SIG-M5 treated with dmso at 0.1 percent for 504 hours (cell line): Measurements from ENCODE around the gene EFL1.

Experiments
- DNase-seq: peaks from one replicate; lab custom pipeline; 2025; ENCODE audit not compliant: unreplicated experiment; lab: John Stamatoyannopoulos, UW

EFL1 gene

DNA sequence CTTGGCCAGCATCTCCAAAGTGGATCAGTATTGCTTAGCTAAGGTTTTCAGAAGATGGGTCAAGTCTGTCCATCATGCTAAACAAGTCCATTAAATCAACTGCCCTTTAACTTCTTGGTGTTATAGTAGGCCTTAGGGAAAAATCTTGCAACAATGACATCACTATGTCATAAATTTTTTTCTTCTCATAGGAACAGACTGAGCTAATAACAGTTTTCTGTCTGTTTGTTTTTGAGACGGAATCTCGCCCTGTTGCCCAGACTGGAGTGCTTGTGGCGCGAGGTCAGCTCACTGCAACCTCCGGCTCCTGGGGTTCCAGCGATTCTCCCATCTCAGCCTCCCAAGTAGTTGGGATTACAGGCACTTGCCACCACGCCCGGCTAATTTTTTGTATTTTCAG, 94.2 kb downstream of the EFL1 start:
- no peak for DNase-seq

DNA sequence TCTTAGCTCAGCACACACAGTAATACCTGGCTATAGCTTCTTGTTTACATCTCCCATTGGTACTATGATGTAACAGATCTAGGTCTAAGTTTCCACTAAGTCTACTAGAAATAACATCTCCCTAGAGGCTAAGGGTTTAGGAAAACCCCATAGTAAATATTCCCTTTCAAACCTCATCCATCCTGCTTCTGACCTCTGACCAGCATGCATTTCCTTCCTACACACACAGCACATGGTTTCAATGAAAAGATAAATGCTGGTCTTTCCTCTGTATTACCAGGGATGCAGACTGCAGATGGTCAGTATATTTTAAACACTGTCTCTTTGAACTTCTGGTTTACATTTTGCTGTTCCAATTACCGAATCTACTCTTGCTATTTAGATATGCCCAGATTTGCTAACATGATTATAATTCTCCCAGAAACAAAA, 96.6 kb downstream of the EFL1 start:
- DNase-seq, result no peak

DNA sequence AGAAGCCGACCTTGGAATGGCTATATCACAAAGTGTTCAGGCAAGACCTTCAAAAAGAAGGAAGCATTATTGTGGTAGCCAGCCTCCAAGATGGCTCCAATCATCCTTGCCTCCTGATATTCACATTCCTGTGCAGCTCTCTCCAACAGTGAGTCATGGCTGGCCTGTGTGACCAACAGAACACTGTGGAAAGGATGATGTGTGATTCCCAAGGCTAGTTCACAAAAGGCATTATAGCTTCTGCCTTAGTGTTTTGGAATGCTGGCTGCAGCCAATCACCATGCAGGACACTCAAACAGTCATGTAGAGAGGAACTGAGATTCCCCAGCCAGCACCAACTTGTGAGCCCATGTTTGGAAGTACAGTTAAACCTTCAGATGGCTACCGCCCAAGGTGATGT, 102.6 kb downstream of the EFL1 start:
- no peak for DNase-seq

DNA sequence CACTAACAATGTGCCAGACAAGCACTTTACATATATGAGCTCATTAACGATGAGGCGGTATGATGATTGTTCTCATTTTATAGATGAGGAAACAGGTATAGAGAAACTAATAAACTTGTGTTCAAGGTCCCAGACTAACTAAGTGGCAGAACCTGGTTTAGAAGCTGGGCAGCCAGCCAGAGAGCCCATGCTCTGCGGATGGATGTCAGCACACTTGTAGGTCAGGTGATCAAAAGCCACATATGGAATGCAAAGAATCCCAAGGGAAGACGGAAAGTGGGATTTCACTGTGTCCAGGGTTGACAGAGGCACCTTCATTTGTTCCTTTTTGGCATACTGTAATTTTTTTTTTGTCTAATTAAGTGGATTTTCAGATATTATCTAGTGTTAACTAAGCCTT, 103.7 kb downstream of the EFL1 start:
- DNase-seq, result no peak

DNA sequence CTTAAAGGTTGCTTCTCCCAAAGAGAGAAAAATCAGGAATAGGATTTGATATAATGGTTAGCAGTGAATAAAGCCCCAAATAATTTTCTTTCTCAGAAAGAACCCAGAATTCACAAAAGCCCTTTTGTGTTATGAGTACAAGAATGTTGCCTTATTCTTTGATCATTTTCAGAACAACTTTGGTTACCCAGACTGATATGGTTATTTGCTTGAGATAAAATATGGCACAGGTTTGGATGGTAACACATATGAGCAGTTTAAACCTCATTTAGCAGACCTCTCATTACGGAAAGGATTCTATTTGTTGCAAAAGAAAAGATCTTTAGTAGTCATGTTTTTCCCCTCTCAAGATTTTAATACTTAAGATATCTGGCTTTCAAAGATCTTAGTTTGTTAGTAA, 111.9 kb downstream of the EFL1 start:
- DNase-seq, result no peak

DNA sequence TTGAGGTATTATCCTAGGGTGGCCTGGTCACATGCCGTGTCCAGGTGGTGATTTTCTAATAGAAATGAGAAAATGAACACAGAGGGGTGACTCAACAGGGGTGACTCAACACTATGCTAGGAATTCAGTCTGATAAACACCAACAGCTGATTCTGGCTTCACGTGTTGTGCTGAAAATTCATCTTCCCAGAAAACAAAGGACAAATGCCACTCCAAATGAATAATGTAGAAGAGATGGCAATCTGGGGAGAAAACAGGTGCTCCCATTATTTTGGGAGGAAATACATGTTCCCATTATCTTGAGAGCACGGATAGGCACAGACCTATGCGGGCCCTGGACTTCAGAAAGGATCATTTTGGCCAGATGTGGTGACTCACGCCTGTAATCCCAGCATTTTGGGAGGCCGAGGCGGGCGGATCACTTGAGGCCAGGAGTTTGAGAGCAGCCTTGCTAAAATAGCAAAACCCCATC, 115.5 kb downstream of the EFL1 start:
- DNase-seq, result no peak

DNA sequence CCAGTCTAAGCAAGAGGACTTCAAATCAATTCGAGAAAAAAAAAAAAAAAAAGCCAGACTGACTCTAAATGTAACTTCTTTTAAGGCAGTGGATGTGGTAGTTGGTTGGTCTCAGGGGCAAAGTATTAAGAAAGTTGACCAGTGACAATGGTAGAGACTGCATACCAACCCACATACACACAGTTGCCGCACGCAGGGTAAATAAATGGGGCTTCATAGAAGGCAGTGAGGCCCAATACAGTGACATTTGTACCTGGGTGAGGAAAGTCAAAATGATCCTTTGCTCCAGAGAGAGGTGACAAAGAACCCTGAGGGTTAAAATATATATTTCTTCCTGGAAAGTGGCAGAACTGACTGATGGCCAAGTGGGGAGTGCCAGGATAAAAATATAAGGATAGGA, 116.0 kb downstream of the EFL1 start:
- DNase-seq, result no peak

DNA sequence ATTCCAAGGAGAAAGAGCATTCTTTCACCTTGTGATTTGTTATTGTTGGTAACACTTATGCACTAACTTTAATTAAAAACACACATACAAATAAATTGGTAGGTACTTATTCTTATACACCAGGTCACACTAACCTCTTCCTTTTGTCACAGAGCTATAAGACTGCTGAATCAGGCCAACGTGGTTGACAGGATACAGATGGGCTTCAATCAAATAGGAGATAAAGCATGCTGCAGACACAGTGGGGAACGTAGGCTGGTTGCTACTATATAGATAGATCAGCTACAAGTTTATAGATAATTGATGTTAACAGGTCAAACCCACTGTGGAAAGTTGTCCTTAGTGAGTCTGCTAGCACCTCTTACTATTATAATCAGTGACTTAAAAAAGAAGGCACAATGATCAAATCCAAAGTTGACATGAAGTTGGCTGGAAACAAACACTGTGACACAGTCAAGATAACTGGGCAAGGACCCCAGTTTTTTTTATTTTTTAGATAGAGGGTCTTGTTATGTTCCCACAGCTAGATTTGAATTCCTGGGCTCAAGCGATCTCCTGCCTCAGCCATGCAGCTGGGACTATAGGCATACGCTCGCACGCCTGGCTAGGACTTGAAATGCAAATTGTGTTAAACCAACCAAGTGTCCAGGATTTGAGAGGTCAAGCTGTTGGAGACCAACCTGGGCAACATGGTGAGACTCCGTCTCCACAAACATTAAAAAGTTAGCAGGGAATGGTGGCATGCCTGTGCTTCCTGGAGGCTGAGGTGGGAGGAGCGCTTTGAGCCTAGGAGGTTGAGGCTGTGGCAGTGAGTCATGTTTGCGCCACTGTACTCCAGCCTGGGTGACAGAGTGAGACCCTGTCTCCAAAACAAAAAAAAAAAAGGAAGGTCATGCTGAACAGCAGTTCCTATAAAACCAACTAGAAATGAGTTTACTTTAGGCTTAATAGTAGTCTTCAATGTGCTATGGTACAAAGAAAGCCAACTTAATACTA, 118.8 kb downstream of the EFL1 start:
- no peak for DNase-seq

DNA sequence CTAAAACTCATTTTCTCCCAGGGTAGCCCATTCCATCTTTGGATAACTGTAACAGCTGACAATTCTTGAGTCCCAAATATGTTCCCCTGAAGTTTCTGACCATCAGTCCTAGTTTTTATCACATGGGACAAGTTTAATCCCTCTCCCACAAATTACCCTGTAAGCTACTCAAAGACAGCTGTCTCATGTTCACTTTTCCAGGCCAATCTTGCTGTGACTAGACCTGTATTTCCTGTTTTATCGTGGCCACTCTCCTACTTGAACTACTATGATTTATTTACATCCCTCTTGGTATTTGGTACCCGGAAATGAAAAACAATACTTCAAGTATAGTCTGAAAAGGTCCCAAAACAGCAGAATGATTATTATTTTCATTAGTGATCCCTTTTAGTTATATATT, 121.6 kb downstream of the EFL1 start:
- DNase-seq, result peak; percentile 53

DNA sequence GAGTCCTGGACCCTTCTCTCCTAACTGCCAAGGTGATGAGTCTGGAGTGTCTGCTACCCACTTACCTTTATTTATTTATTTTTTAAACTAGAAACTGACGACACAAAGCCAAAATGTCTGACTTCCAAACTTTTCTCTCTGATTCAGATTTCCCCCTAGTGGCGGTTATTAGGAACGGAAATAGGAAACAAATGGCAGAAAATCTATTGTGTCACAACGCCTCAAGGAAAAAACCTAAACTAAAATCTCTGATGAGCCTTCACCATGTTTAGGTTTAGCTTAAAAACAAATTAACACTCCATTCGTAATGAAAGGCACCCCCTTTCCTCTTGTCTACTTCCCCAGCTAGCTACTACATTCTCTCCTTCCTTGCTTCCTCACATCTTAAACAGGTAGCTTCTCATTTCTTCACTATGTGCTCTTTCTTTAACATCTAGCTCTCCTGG, 122.7 kb downstream of the EFL1 start:
- DNase-seq, result peak; percentile 54

DNA sequence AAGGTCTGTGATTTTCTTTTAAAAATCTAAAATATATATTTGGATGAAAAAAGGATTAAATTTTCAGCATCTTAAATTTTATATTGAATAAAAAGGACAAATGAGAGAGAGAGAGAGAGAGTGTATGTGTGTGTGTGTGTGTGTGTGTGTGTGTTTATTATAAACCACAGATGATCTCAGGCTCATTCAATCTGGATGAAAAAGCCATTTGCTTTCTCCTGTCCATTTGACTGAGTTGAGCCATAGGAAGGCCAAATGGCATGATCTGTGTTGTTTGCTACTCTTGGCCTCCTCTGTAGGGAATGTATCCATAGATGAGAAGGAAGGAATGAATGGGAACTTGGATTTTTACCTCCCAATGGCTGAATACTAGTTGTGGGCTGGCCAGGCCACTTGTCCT, 124.2 kb downstream of the EFL1 start:
- no peak for DNase-seq

DNA sequence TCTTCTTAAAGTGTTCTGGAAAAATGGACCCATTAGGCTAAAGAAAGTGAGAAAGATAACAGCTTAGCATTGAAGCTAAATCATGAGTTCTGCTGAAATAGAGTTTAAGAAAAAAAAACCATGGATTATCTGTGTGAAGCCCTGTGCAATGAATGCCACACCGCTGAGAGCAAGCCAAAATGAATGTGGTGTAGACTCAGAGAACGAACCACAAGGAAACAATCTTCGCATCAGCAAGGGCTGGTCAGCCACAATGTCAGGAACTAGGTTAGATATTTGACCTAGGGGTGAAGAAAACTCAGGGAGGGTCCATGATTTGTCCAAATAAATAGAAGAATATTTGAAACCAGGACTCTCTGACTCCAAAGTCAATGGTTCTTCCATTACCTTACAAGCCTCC, 125.3 kb downstream of the EFL1 start:
- DNase-seq, result no peak

DNA sequence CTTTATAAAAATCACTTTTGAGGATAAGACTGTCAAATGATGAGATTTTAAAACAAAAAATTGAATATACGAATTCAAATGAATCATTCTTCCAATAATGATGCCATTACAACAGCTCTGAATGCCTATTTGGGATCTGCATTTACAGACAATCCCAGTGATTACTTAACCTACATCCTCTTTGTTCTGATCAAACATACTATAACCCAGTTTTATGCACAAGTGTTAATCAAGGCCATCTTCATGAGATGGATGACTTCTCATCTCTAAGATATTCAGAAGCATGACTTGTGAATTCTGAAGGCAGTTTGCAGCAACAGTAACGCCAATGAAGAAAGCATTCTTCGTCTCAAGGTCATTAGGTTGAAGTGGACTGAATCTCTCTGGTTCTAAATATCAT, 126.4 kb downstream of the EFL1 start:
- no peak for DNase-seq

DNA sequence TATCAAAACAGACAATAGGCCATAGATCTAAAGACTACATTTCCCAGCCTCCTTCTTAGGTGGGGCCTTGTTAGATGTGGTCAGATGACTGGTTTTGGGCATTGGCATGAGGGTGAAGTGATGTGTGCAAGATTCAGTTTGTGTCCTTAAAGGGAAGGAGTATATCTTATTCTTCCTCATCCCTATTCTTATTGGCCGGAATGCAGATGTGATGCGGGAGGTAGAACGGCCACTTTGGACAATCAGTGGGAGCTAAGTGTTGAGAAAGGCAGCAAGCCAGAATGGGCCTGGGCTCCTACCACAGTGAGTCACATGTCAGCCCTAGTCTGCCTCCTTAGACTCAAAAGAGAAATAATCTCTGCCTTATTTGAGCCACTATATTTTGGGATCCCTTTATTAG, 126.9 kb downstream of the EFL1 start:
- no peak for DNase-seq

DNA sequence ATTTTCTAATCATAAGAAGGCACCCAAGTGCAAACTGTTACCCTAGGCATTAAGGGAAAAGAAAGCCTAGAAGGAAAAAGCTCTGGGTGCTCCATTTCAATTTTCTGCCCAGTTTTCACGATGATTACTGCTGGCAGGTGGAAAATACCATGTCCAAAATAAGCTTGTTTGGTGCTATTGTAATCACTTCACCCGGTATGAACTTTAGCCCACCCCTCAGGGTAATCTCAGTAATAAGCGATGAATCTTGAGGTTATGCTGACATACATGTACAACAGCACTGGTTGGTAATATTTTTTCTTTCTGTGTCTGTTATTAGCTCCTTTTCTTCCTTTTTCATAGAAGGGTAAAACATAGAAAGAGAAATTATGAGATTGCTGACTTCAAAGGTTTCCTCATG, 128.1 kb downstream of the EFL1 start:
- DNase-seq, result no peak

DNA sequence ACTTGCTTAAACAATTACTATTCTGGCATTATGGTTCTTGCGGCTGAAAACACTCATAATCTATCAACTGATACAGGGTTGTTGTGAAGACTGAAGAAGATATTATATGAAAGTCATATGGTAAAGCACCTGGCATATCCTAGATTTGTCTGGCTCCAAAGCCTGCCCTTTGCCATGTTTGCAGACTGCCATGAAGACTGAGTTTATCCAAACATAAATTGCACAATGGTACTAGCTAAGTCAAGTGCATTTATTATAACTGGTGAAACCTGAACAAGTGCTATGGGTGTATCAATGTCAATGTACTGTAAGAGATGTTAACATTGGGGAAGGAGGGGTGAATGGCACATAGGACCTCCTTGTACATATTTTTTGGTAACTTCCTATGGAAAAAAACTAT, 129.3 kb downstream of the EFL1 start:
- DNase-seq, result no peak

DNA sequence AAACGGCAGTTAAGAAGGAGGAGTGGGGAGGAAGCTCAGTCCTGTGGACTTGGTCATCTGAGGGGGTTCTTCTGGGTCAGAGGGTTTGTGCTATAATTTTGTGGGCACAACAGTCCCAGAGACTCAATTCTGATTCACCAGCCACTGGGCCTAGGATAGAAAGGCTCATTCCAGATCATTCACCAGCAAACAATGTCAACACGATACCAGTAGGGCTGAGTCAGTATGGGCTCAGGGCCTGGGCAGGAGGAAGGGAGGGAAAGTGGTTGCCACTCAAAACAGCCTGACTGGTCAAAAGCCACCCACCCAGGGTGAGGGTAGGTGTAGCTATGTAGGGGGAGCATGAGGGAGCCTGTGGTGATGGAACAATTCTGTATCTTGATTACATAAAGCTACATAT, 129.8 kb downstream of the EFL1 start:
- no peak for DNase-seq

DNA sequence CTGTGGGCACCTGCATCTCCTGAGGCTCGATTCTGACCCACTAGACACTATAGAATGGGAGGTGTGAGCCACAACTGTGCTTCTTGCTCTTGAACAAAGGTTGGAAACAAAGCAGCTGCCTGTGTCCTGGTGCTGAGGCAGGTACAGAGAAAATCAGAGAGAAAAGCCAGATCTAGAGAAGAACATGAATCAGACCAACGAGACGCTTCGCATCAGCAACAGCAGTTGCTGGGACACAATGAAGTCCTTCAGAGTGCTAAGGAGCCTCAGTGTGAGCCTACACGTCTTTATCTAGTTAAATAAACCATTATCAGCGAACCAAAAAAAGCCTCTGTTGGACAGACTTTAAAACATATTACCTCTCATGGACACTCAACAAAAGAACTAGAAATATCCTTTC, 130.4 kb downstream of the EFL1 start:
- DNase-seq, result no peak

DNA sequence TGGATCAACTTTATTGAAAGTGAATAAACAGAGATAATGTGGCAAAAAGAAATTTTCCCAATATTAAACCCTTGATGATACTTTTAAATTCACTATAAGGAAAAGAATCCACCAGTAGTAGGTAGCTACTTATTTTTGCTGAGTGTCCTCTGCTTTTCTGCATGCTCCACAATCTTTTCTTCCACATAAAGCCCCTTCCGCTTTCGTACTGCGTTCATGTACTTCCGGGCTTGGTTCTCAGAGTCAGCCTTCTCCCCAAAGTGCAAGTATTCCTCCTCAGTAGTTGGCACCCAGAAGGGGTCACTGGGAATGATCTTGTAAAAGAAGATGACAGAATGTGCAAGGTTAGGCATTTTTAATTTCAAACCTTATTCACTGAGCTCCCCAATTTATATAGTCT, 132.3 kb downstream of the EFL1 start:
- DNase-seq, result no peak

DNA sequence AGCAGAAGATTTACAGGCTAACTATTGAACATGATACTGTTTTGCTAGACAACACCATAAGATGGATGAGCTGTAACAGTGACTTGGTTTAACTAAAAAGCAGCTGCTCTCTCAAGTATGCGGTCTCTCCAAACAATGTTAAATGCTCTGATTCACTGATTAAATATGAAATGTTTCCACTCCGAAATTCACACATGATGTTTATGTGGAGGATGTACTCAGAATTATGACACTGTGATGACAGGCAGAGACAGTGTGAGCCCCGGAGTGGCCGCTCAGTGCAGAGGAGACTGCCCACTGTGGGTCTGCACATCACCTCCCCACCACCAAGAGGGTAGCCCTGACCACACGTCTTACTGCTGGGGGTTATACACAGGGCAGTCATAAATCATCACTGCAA, 132.8 kb downstream of the EFL1 start:
- no peak for DNase-seq

DNA sequence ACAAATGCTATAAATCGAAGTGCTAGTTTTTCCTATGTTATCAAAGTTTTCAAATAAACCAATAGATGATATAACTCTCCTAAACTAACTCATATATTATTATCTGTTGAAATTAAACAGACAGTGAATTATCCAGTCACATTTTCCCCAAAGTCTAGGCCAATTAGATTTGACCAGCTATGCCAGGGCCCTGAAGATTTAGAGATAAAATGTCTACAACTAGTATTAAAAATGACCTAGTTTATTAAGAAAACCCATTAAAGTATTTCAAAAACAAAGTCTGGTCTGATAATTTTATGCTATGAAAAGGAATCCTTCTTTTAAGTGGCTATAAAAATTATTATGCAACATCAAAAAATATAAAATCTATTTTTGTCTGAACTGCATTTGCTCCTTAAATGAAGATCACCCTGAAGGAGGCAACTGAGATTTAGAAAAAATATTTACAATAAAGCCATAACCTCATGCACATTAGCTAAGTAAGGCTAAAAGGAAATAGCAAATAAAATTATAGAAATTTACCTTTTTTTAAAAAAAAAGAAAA, 133.3 kb downstream of the EFL1 start:
- no peak for DNase-seq

DNA sequence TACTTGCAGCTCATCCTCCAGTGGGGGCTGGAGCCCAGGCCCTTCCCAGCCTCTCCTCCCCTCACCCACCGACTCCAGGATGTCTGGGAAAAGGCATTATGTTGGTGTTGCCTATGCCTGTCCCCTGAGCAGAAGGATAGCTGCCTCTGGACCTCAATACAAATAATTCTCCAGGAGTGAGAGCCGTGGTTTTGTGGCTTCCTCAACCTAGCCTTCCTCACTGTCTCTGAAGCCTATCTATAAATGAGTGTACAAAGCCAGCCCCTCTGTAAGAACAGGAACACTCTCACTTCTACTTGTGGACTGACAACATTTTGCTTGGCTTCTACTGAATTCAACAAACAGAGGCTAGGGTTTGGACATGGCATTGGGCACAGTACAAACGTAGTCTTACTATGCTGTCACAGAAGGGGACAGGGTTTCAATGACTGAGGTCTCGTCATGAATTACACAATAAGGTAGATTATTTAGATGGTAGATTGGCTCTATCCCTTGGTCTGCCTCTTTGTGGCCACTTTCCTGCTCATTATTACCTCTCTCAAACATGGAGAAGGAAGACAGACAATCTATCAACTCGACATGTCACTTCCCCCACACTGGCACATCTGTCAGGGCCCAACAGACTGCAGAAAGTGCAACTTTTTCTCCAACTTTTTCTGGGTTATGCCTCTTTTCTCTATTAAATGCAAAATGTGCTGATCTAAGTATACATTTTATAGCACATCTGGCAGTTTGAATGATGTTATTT, 134.0 kb downstream of the EFL1 start:
- DNase-seq, result no peak
